ENCODE data around the gene PALM. TPM values are rescaled to one million over a fixed set of nuclear protein-coding genes. Genes with fewer than 3 reads are reported as not detected.

PALM gene
- total and polyA plus RNA-seq, 9 of the 15 experiments (the other 6 are each of a cell fraction or from before 2014, with no cell fraction given) = 0.04 to 6.6 (median 1.7) TPM

DNA sequence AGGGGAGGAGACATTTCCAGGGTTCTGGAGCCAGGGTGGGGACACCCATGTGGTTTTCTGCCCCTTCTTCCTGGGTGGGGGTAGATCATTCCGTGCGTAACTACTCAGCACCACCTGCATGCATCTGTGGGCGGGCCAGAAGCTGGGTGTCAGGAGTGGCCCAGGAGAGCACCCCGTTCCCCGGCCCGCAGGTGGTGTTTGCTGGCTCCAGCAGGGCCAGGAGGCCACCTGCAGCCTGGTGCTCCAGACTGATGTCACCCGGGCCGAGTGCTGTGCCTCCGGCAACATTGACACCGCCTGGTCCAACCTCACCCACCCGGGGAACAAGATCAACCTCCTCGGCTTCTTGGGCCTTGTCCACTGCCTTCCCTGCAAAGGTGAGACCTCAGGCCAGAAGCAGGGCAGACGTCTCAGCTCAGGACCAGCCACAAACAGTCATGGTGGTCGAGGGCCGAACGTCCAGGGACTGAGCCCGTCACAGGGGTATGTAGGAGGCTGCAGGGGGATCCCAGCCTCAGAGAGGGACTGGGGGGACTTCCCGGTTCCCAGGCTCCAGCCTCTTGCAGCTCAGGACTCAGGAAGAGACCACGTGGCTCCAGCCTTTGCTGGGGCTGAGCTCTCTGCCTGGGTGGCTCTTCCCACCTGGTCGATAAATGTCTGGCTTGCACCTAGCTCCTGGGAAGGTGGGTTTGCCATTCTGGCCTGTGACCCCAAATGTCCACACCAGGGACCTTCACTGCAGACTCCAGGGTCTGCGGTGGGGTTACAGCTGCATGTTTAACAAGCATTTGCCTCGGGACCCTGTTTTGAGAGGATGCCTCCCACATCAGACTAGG lies 30.9 kb upstream of the PALM start (continued):
- TF ChIP-seq, protein P1, sequence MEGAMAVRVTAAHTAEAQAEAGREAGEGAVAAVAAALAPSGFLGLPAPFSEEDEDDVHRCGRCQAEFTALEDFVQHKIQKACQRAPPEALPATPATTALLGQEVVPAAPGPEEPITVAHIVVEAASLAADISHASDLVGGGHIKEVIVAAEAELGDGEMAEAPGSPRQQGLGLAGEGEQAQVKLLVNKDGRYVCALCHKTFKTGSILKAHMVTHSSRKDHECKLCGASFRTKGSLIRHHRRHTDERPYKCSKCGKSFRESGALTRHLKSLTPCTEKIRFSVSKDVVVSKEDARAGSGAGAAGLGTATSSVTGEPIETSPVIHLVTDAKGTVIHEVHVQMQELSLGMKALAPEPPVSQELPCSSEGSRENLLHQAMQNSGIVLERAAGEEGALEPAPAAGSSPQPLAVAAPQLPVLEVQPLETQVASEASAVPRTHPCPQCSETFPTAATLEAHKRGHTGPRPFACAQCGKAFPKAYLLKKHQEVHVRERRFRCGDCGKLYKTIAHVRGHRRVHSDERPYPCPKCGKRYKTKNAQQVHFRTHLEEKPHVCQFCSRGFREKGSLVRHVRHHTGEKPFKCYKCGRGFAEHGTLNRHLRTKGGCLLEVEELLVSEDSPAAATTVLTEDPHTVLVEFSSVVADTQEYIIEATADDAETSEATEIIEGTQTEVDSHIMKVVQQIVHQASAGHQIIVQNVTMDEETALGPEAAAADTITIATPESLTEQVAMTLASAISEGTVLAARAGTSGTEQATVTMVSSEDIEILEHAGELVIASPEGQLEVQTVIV (CRISPR knock-in tag; IDR thresholded peaks at IDR 0.05; ENCODE audit: borderline replicate concordance) = no peak
- no peak for TF ChIP-seq BRF2 (IDR thresholded peaks at IDR 0.05; ENCODE audit: borderline replicate concordance, insufficient read depth, insufficient read length)
- TF ChIP-seq ELK1 (CRISPR knock-in tag; IDR thresholded peaks at IDR 0.05) = no peak
- TF ChIP-seq ZNF655 (CRISPR knock-in tag; IDR thresholded peaks at IDR 0.05) = no peak

Measured in K562 (cell line).